Measurements from ENCODE around the gene PHACTR1.

Gene PHACTR1

GRCh38 chr6:13105139-13105538 is 388.6 kb downstream of the PHACTR1 start:
- H3K4me3 ChIP-seq (ENCODE audit: low read length) = no peak overlapping the region
- no peak overlapping the region for H3K27ac ChIP-seq (ENCODE audit: low read length)
- H3K36me3 ChIP-seq (ENCODE audit: control insufficient read depth, insufficient read depth, low read length) = no peaks in the 10 kb centered on the region
- H3K4me1 ChIP-seq (ENCODE audit: control insufficient read depth, insufficient read depth, low read length) = no peaks in the 10 kb centered on the region
- H3K9me3 ChIP-seq (ENCODE audit: control insufficient read depth, insufficient read depth, low read length) = no peaks in the 10 kb centered on the region
- no peak for DNase-seq (ENCODE audit: low read depth, low spot score)
- WGBS (ENCODE audit: insufficient coverage, insufficient read length) = no CpG with 5 or more reads among the region's 5 CpGs
- no peaks in the 10 kb centered on the region for H3K27me3 ChIP-seq (ENCODE audit: control insufficient read depth, insufficient read depth, low read length)

- H3K9me3 ChIP-seq (ENCODE audit: control insufficient read depth, insufficient read depth, low read length) = no peaks in the 10 kb centered on the region
- H3K27me3 ChIP-seq (ENCODE audit: control insufficient read depth, insufficient read depth, low read length) = no peaks in the 10 kb centered on the region
- no peaks in the 10 kb centered on the region for H3K36me3 ChIP-seq (ENCODE audit: control insufficient read depth, insufficient read depth, low read length)
- DNase-seq (ENCODE audit: low read depth, low spot score) = no peak
- H3K4me3 ChIP-seq (ENCODE audit: low read length) = no peak overlapping the region
- no peak overlapping the region for H3K27ac ChIP-seq (ENCODE audit: low read length)
- H3K4me1 ChIP-seq (ENCODE audit: control insufficient read depth, insufficient read depth, low read length) = no peaks in the 10 kb centered on the region
Observed at GRCh38 chr6:13112921-13113320, 396.4 kb downstream of the PHACTR1 start.

DNA sequence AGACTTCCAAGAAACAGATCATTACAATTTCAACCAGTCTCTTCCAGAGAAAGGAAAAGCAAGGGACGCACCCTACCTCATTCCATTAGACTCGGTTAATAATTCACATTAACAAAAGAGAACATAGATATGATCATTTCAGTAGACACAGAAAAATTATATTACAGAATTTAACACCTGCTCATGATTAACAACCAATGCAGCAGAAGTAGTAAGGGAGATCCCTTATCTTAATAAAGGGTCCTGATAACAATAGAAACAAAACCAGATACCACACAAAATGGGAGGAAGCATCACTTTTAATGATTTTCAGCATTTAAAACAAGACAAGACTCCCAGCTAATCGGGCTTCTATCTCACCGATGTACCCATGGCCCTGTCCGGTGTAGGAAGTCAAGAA is 396.8 kb downstream of the PHACTR1 start:
- Histone ChIP-seq H3K27me3 (ENCODE audit: control insufficient read depth, insufficient read depth, low read length) (no peaks in the 10 kb centered on the region), H3K4me1 (ENCODE audit: control insufficient read depth, insufficient read depth, low read length) (no peaks in the 10 kb centered on the region), H3K27ac (ENCODE audit: low read length) (no peak overlapping the region), H3K36me3 (ENCODE audit: control insufficient read depth, insufficient read depth, low read length) (no peaks in the 10 kb centered on the region), H3K4me3 (ENCODE audit: low read length) (no peak overlapping the region), H3K9me3 (ENCODE audit: control insufficient read depth, insufficient read depth, low read length) (no peaks in the 10 kb centered on the region)
- no peak for DNase-seq (ENCODE audit: low read depth, low spot score)
- no CpG with 5 or more reads among the region's 5 CpGs for WGBS (ENCODE audit: insufficient coverage, insufficient read length)

DNA sequence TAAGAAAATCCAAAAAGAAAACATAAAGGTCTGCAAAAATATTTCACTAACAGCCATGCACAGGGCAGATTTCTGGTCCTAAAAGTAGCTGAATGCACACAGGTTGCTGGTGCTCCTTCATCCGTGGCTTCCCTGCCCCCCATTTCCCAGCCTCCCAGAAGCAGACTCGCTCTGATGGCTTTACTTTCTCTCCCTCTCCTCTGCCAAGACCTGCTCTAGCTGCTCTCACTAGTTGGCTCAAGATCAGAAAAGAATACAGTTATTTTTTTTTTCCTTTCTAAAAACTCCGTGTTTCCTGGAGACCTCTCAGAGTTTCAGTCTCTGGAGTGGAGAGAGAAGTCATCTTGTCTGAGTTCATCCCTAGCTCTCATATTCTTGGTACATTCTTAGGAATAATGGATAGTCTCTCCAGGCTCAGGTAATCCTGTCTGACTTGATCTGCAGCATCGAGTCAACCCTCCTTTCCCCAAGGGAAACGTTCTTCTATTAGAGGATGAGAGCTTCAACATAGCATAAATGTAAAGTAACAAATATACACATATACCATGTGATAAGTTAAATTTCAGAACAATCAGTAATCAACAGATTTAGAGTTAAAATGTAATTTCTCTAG is 397.5 kb downstream of the PHACTR1 start:
- no peak overlapping the region for H3K27ac ChIP-seq (ENCODE audit: low read length)
- H3K36me3 ChIP-seq (ENCODE audit: control insufficient read depth, insufficient read depth, low read length) = no peaks in the 10 kb centered on the region
- H3K27me3 ChIP-seq (ENCODE audit: control insufficient read depth, insufficient read depth, low read length) = no peaks in the 10 kb centered on the region
- no peaks in the 10 kb centered on the region for H3K9me3 ChIP-seq (ENCODE audit: control insufficient read depth, insufficient read depth, low read length)
- no peak for DNase-seq (ENCODE audit: low read depth, low spot score)
- no CpG with 5 or more reads among the region's 5 CpGs for WGBS (ENCODE audit: insufficient coverage, insufficient read length)
- H3K4me1 ChIP-seq (ENCODE audit: control insufficient read depth, insufficient read depth, low read length) = no peaks in the 10 kb centered on the region
- no peak overlapping the region for H3K4me3 ChIP-seq (ENCODE audit: low read length)

DNA sequence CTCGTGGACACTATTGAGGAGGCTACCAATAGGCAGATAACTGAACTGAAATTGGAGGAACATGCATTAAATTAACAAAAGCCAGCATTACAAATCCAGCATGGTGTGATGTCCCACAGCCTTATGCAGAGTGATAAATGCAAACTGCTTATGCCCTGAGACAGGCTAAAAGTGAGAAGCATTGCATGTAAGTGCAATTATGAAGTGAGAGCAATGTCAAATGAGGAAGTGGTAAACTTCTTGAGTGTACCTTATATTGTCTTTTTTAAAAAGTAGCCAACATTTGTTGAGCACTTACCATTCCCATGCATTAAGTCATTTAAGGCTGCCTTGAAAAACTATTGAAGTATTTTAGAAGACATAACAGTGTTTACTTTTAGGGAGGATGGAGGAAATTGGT is 399.6 kb downstream of the PHACTR1 start:
- H3K27me3 ChIP-seq (ENCODE audit: control insufficient read depth, insufficient read depth, low read length) = no peaks in the 10 kb centered on the region
- H3K4me3 ChIP-seq (ENCODE audit: low read length) = no peak overlapping the region
- peaks cover 2% of the 10 kb centered on the region; the same call in 1 of the 2 replicates for H3K4me1 ChIP-seq (ENCODE audit: control insufficient read depth, insufficient read depth, low read length)
- no peak overlapping the region for H3K27ac ChIP-seq (ENCODE audit: low read length)
- DNase-seq (ENCODE audit: low read depth, low spot score) = no peak
- no CpG with 5 or more reads among the region's 1 CpG for WGBS (ENCODE audit: insufficient coverage, insufficient read length)
- no peaks in the 10 kb centered on the region for H3K9me3 ChIP-seq (ENCODE audit: control insufficient read depth, insufficient read depth, low read length)
- H3K36me3 ChIP-seq (ENCODE audit: control insufficient read depth, insufficient read depth, low read length) = no peaks in the 10 kb centered on the region

- no CpG with 5 or more reads among the region's 6 CpGs for WGBS (ENCODE audit: insufficient coverage, insufficient read length)
- DNase-seq (ENCODE audit: low read depth, low spot score) = no peak
Observed at GRCh38 chr6:13117570-13117969, 401.0 kb downstream of the PHACTR1 start.

GRCh38 chr6:13119549-13119948 is 403.0 kb downstream of the PHACTR1 start:
- WGBS (ENCODE audit: insufficient coverage, insufficient read length) = no CpG with 5 or more reads among the region's 5 CpGs
- Histone ChIP-seq H3K36me3 (ENCODE audit: control insufficient read depth, insufficient read depth, low read length) (no peaks in the 10 kb centered on the region), H3K27ac (ENCODE audit: low read length) (no peak overlapping the region), H3K9me3 (ENCODE audit: control insufficient read depth, insufficient read depth, low read length) (no peaks in the 10 kb centered on the region), H3K27me3 (ENCODE audit: control insufficient read depth, insufficient read depth, low read length) (no peaks in the 10 kb centered on the region), H3K4me1 (ENCODE audit: control insufficient read depth, insufficient read depth, low read length) (peaks cover 2% of the 10 kb centered on the region; the same call in 1 of the 2 replicates), H3K4me3 (ENCODE audit: low read length) (no peak overlapping the region)
- no peak for DNase-seq (ENCODE audit: low read depth, low spot score)

More at GRCh38 chr6:13117570-13117969, 401.0 kb downstream of the PHACTR1 start:
- H3K9me3 ChIP-seq (ENCODE audit: control insufficient read depth, insufficient read depth, low read length) = no peaks in the 10 kb centered on the region
- no peak overlapping the region for H3K27ac ChIP-seq (ENCODE audit: low read length)
- no peak overlapping the region for H3K4me3 ChIP-seq (ENCODE audit: low read length)
- H3K36me3 ChIP-seq (ENCODE audit: control insufficient read depth, insufficient read depth, low read length) = no peaks in the 10 kb centered on the region
- H3K4me1 ChIP-seq (ENCODE audit: control insufficient read depth, insufficient read depth, low read length) = peaks cover 2% of the 10 kb centered on the region; the same call in 1 of the 2 replicates
- H3K27me3 ChIP-seq (ENCODE audit: control insufficient read depth, insufficient read depth, low read length) = no peaks in the 10 kb centered on the region

DNA sequence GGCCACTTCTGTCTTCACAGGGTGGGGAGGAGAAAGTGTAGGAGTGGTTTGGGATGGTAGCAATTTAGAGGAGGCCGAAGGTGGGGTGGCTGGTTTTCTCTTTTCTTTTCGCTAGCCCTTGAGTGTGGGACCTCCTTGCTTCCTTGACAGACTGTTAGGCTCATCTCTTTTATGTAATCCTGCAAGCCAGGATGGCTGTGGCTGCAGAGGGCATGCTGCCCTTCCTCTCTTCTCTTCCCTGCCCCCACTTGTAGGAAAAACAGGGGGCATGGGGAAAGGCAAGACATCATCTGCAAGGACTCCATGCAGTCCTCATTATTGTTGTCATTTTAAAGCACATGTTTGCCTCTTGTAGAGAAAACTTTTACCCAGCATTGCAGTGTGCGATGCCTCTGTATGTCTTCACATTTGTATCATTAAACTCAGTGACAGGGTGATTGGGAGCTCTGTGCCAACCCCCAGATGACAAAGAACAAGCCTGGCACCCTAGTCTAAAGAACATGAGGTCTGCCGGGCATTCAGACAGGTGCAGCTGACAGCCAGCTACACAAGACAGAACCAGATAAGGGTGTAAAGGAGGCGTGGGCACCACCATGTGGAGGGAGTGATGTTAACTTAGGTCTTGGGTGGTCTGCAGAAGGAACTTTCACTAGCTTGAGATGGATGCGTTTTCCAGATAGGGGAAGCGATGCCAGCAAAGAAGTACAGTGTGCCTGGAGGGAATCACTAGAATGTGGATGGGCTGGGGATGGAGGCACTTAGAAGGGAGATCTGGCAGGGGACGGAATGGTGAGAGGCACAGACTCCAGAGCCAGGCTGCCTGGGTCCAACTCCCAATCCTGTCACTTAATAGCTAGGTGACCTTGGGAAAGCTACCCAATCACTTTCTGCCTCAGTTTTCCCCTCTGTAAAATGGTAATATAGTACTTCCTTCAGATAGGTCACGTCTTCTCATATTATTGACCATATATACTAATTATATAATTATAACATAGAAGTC is 404.2 kb downstream of the PHACTR1 start:
- WGBS (ENCODE audit: insufficient coverage, insufficient read length) = no CpG with 5 or more reads among the region's 9 CpGs
- no peaks in the 10 kb centered on the region for H3K9me3 ChIP-seq (ENCODE audit: control insufficient read depth, insufficient read depth, low read length)

DNA sequence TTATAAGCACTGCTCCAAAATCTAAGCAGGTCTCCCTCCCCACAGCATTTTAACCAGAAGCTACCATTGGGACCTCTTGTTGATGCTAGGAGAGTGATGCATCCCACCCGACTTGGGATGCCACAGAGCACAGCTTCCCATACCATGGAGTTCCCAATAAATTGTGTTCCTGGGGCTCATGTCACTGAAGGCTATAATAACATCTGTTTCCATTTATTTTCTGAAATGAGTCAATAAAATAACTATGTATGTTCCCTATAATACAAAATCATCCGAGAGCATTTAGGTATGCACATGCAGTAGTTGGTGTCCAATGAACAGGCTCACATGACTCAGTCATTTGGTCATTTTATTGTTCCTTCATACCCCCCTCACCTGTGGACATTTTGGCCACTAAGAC is 407.6 kb downstream of the PHACTR1 start:
- Histone ChIP-seq H3K36me3 (ENCODE audit: control insufficient read depth, insufficient read depth, low read length) (no peaks in the 10 kb centered on the region), H3K9me3 (ENCODE audit: control insufficient read depth, insufficient read depth, low read length) (no peaks in the 10 kb centered on the region), H3K4me1 (ENCODE audit: control insufficient read depth, insufficient read depth, low read length) (peaks cover 2% of the 10 kb centered on the region; the same call in 1 of the 2 replicates), H3K4me3 (ENCODE audit: low read length) (no peak overlapping the region), H3K27ac (ENCODE audit: low read length) (no peak overlapping the region), H3K27me3 (ENCODE audit: control insufficient read depth, insufficient read depth, low read length) (no peaks in the 10 kb centered on the region)
- WGBS (ENCODE audit: insufficient coverage, insufficient read length) = no CpG with 5 or more reads among the region's 2 CpGs
- DNase-seq (ENCODE audit: low read depth, low spot score) = no peak

More for the DNA sequence above, 404.2 kb downstream of the PHACTR1 start:
- Histone ChIP-seq H3K36me3 (ENCODE audit: control insufficient read depth, insufficient read depth, low read length) (no peaks in the 10 kb centered on the region), H3K4me3 (ENCODE audit: low read length) (no peak overlapping the region), H3K27me3 (ENCODE audit: control insufficient read depth, insufficient read depth, low read length) (no peaks in the 10 kb centered on the region), H3K27ac (ENCODE audit: low read length) (no peak overlapping the region), H3K4me1 (ENCODE audit: control insufficient read depth, insufficient read depth, low read length) (peaks cover 2% of the 10 kb centered on the region; the same call in 1 of the 2 replicates)
- DNase-seq (ENCODE audit: low read depth, low spot score) = peak; percentile 13

- Histone ChIP-seq H3K4me3 (ENCODE audit: low read length) (no peak overlapping the region), H3K36me3 (ENCODE audit: control insufficient read depth, insufficient read depth, low read length) (no peaks in the 10 kb centered on the region), H3K27ac (ENCODE audit: low read length) (no peak overlapping the region), H3K4me1 (ENCODE audit: control insufficient read depth, insufficient read depth, low read length) (no peaks in the 10 kb centered on the region), H3K9me3 (ENCODE audit: control insufficient read depth, insufficient read depth, low read length) (no peaks in the 10 kb centered on the region), H3K27me3 (ENCODE audit: control insufficient read depth, insufficient read depth, low read length) (no peaks in the 10 kb centered on the region)
- no CpG with 5 or more reads among the region's 3 CpGs for WGBS (ENCODE audit: insufficient coverage, insufficient read length)
- DNase-seq (ENCODE audit: low read depth, low spot score) = no peak
Observed at GRCh38 chr6:13125841-13126240, 409.3 kb downstream of the PHACTR1 start.
